Loucy (cell line): ENCODE results near the gene LCE4A.
"Not testable (repeated sequence)": the region's sequence is repeated elsewhere in the genome, so short reads cannot be mapped to it uniquely, and the experiment has no call there.

Source experiments
- H2AFZ ChIP-seq: fragments of 200-600 bp; sonication (generic); 2 replicates; pipeline ENCODE4 v1.6.0; 2016; ENCODE audit warnings: antibody characterized with exemption, mild to moderate bottlenecking, low read length, moderate library complexity
- H3F3A ChIP-seq: fragments of 200-600 bp; 2 replicates; pipeline ENCODE4 v1.6.0; 2016; ENCODE audit warnings: antibody characterized with exemption, low read depth, mild to moderate bottlenecking
- H3K27me3 ChIP-seq: fragments of 200-600 bp; sonication (generic); 2 replicates; pipeline ENCODE4 v1.6.1; 2014; ENCODE audit warnings: low read length, mild to moderate bottlenecking; ENCODE audit not compliant: insufficient read depth, poor library complexity, severe bottlenecking
- H3K36me3 ChIP-seq: fragments of 200-600 bp; sonication (generic); 2 replicates; pipeline ENCODE4 v1.6.1; 2016; ENCODE audit warnings: low read length; ENCODE audit not compliant: insufficient read depth
- H3K4me1 ChIP-seq: fragments of 200-600 bp; sonication (generic); 2 replicates; pipeline ENCODE4 v1.5.1; 2014; ENCODE audit warnings: low read length, mild to moderate bottlenecking; ENCODE audit not compliant: insufficient read depth, poor library complexity, severe bottlenecking
- H3K4me2 ChIP-seq: fragments of 200-600 bp; sonication (generic); 2 replicates; pipeline ENCODE4 v1.6.0; 2014; ENCODE audit warnings: antibody characterized with exemption, low read length, low read depth, mild to moderate bottlenecking; ENCODE audit not compliant: poor library complexity, severe bottlenecking
- H3K4me3 ChIP-seq: fragments of 200-600 bp; sonication (generic); 2 replicates; pipeline ENCODE4 v1.5.1; 2014; ENCODE audit warnings: low read length, mild to moderate bottlenecking, mixed read lengths; ENCODE audit not compliant: poor library complexity, severe bottlenecking
- H3K79me2 ChIP-seq: fragments of 200-600 bp; sonication (generic); 2 replicates; pipeline ENCODE4 v1.6.1; 2014; ENCODE audit warnings: low read length; ENCODE audit not compliant: insufficient read depth
- H3K9ac ChIP-seq: fragments of 200-600 bp; sonication (generic); 2 replicates; pipeline ENCODE4 v1.6.0; 2014; ENCODE audit warnings: mild to moderate bottlenecking, low read depth, low read length, moderate library complexity; ENCODE audit not compliant: poor library complexity, severe bottlenecking
- H3K9me2 ChIP-seq: fragments of 200-600 bp; sonication (generic); replicated peaks from 2 replicates; pipeline ENCODE4 v1.6.1; 2016; ENCODE audit warnings: low read depth, low read length, mixed read lengths
- H3K9me3 ChIP-seq: fragments of 200-600 bp; sonication (generic); 2 replicates; pipeline ENCODE4 v1.6.1; 2014; ENCODE audit warnings: mild to moderate bottlenecking, antibody characterized with exemption, low read length, low read depth; ENCODE audit not compliant: insufficient read depth
- H4K20me1 ChIP-seq: fragments of 200-600 bp; sonication (generic); 2 replicates; pipeline ENCODE4 v1.6.0; 2014; ENCODE audit warnings: antibody characterized with exemption, low read length, mild to moderate bottlenecking; ENCODE audit not compliant: insufficient read depth, poor library complexity, severe bottlenecking
- EZH2phosphoT487 ChIP-seq: fragments of 200-600 bp; IDR thresholded peaks from 2 replicates; pipeline ENCODE4 v1.6.1; 2018; ENCODE audit warnings: antibody characterized with exemption, mild to moderate bottlenecking, moderate library complexity, borderline replicate concordance
- TF ChIP-seq, protein P1 (sequence below): fragments of 200-600 bp; sonication (generic); conservative IDR thresholded peaks from 2 replicates; pipeline ENCODE4 v1.5.1; 2014; ENCODE audit warnings: mild to moderate bottlenecking, antibody characterized with exemption, low read length

Gene LCE4A, protein sequence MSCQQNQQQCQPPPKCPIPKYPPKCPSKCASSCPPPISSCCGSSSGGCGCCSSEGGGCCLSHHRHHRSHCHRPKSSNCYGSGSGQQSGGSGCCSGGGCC

GRCh38 chr1:152707860-152708259 lies at the start of gene LCE4A:
Gene LCE4A, plus strand, starts transcription at chr1:152708160. Its CDS starts 916 bp downstream, at chr1:152709076.
- Histone ChIP-seq H3K9ac (no peak within 1 kb of the TSS), H3K4me1 (no peaks in the 10 kb centered on the region), H3F3A (no peaks in the 10 kb centered on the region), H3K4me3 (no peak within 1 kb of the TSS), H3K27me3 (no peaks in the 10 kb centered on the region), H3K9me2 (no peaks in the 10 kb centered on the region), H3K79me2 (no peaks in the 10 kb centered on the region), H3K4me2 (no peak within 1 kb of the TSS), H3K36me3 (no peaks in the 10 kb centered on the region), H4K20me1 (no peaks in the 10 kb centered on the region), H2AFZ (no peak within 1 kb of the TSS), H3K9me3 (no peaks in the 10 kb centered on the region)
- no peak for TF ChIP-seq EZH2phosphoT487
- TF ChIP-seq, protein P1, sequence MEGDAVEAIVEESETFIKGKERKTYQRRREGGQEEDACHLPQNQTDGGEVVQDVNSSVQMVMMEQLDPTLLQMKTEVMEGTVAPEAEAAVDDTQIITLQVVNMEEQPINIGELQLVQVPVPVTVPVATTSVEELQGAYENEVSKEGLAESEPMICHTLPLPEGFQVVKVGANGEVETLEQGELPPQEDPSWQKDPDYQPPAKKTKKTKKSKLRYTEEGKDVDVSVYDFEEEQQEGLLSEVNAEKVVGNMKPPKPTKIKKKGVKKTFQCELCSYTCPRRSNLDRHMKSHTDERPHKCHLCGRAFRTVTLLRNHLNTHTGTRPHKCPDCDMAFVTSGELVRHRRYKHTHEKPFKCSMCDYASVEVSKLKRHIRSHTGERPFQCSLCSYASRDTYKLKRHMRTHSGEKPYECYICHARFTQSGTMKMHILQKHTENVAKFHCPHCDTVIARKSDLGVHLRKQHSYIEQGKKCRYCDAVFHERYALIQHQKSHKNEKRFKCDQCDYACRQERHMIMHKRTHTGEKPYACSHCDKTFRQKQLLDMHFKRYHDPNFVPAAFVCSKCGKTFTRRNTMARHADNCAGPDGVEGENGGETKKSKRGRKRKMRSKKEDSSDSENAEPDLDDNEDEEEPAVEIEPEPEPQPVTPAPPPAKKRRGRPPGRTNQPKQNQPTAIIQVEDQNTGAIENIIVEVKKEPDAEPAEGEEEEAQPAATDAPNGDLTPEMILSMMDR = no peak

DNA sequence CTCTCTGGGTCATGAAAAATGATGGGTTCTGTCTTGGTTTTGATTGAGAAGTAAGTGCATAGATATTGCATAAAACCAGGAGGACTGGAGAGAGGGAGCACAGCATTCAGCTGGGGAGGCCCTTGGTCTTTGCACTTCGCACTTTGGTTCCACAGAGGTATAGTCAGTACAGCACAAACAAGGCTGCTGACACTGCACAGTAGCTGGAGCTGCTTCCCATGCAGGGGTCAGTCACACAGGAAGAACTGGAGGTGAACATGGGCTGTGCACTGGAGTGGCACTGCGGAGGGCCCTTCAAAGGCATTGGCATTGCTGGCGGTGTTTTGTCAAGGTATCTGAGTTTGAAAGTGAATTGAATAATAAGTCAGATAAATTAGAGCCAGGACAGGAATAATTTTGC lies 49.3 kb upstream of the LCE4A start:
- Histone ChIP-seq H2AFZ (no peak overlapping the region), H4K20me1 (no peaks in the 10 kb centered on the region), H3K36me3 (no peaks in the 10 kb centered on the region), H3K79me2 (no peaks in the 10 kb centered on the region), H3K9me3 (no peaks in the 10 kb centered on the region), H3F3A (no peaks in the 10 kb centered on the region), H3K9me2 (no peaks in the 10 kb centered on the region), H3K4me1 (peaks cover 3% of the 10 kb centered on the region), H3K4me3 (no peak overlapping the region), H3K27me3 (no peaks in the 10 kb centered on the region), H3K4me2 (no peak overlapping the region), H3K9ac (no peak overlapping the region)
- TF ChIP-seq, protein P1 = no peak
- TF ChIP-seq EZH2phosphoT487 = no peak

DNA sequence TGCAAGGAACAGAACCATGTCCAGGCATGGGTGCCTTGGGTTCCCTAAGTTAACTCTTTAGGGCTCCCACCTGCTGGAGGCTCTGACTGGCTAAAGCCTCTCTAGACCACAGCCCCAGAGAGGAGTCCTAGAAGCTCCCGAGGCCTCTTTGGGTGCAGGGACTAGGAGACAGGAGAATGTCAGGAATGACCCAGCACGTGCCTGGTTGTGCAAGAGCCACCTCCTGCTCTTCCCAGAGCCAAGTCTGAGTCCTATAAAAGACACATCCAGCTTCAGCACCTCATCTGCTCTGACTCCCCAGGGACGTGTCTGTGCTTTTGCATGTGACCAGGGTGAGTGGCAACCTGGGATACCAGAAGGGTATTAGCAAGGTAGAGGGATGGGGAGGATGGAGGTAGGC lies 44.9 kb upstream of the LCE4A start, which contains the start of gene LCE2D:
TSS of gene LCE2D (plus strand) at position 283 of the 400 bp plus-strand sequence. CDS start 726 bp downstream, outside the sequence.
- H3K4me2 ChIP-seq = no peak within 1 kb of the TSS
- no peaks in the 10 kb centered on the region for H3K79me2 ChIP-seq
- no peaks in the 10 kb centered on the region for H3K4me1 ChIP-seq
- no peaks in the 10 kb centered on the region for H3F3A ChIP-seq
- no peak within 1 kb of the TSS for H3K4me3 ChIP-seq
- H4K20me1 ChIP-seq = no peaks in the 10 kb centered on the region
- no peaks in the 10 kb centered on the region for H3K27me3 ChIP-seq
- no peak within 1 kb of the TSS for H2AFZ ChIP-seq
- no peaks in the 10 kb centered on the region for H3K36me3 ChIP-seq
- TF ChIP-seq, protein P1 = no peak
- no peak for TF ChIP-seq EZH2phosphoT487
- H3K9ac ChIP-seq = no peak within 1 kb of the TSS
- H3K9me3 ChIP-seq = no peaks in the 10 kb centered on the region
- H3K9me2 ChIP-seq = no peaks in the 10 kb centered on the region

DNA sequence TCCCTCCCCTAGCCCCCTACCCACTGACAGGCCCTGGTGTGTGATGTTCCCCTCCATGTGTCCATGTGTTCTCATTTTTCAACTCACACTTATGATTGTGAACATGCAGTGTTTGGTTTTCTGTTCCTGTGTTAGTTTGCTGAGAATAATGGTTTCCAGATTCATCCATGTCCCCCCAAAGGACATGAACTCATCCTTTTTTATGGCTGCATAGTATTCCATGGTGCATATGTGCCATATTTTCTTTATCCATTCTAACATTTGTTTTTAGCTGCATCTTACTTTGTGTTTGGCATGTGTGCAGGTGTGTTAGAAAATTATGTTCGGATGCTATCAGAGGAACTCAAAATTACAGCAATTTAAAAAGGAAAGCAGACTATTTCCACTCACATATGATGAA lies 41.8 kb upstream of the LCE4A start:
- H4K20me1 ChIP-seq, H2AFZ ChIP-seq, H3K27me3 ChIP-seq, H3K4me2 ChIP-seq, H3K9me3 ChIP-seq, H3F3A ChIP-seq, H3K4me1 ChIP-seq, H3K36me3 ChIP-seq, H3K9me2 ChIP-seq, H3K9ac ChIP-seq, H3K79me2 ChIP-seq, H3K4me3 ChIP-seq: not testable (repeated sequence)
